ENCODE data around the gene PES1. TPM values are rescaled to one million over a fixed set of nuclear protein-coding genes. Genes with fewer than 3 reads are reported as not detected.
"Not testable (repeated sequence)": the region's sequence is repeated elsewhere in the genome, so short reads cannot be mapped to it uniquely, and the experiment has no call there.

PES1 gene
- total RNA-seq, 6 donors from 2014 or later: 27.2 to 66.9 (median 56.9) TPM

- H3K27ac ChIP-seq: no peak overlapping the region
- no peaks in the 10 kb centered on the region for H3K27me3 ChIP-seq
- H3K4me3 ChIP-seq: no peak overlapping the region
- TF ChIP-seq POLR2AphosphoS5 (IDR thresholded peaks at IDR 0.05): no peak
- TF ChIP-seq EP300 (IDR thresholded peaks at IDR 0.05): no peak
- no peak for TF ChIP-seq POLR2A (IDR thresholded peaks at IDR 0.05)
- ATAC-seq (ENCODE audit: low FRiP score in 2 of 2): no peak
- no peaks in the 10 kb centered on the region for H3K9me3 ChIP-seq
- H3K4me1 ChIP-seq: no peaks in the 10 kb centered on the region
- no peak for DNase-seq
- 66 to 71% methylated on average over 4 of the region's 4 CpGs for WGBS, 2 donors
- H3K36me3 ChIP-seq: peaks cover 0 to 12% (median 6%) of the 10 kb centered on the region in 4 donors
Measured at GRCh38 chr22:30628491-30628890, 36.8 kb upstream of the PES1 start.

DNA sequence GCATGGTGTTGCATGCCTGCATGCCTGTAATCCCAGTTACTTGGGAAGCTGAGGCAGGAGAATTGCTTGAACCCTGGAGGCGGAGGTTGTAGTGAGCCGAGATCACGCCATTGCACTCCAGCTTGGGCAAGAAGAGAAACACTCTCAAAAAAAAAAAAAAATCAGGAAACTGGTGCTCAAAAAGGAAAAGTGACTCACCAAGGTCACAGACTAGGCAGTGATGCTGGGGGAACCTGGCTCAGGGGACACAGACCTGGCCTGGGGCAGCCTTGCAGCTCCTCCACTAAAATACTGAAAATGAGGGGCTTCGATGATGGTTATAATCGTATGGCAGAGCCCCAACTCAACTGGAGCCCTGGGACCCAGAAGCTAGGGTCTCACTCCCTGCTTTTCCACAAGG, 35.8 kb upstream of the PES1 start:
- Histone ChIP-seq H3K4me1 (no peaks in the 10 kb centered on the region), H3K9me3 (no peaks in the 10 kb centered on the region), H3K27me3 (no peaks in the 10 kb centered on the region), H3K36me3 (peaks cover 0 to 22% (median 12%) of the 10 kb centered on the region in 4 donors), H3K27ac (no peak overlapping the region), H3K4me3 (no peak overlapping the region)
- no peak for ATAC-seq (ENCODE audit: low FRiP score in 2 of 2)
- TF ChIP-seq EP300 (IDR thresholded peaks at IDR 0.05): no peak
- TF ChIP-seq POLR2A (IDR thresholded peaks at IDR 0.05): no peak
- TF ChIP-seq POLR2AphosphoS5 (IDR thresholded peaks at IDR 0.05): no peak
- TF ChIP-seq, protein P1, sequence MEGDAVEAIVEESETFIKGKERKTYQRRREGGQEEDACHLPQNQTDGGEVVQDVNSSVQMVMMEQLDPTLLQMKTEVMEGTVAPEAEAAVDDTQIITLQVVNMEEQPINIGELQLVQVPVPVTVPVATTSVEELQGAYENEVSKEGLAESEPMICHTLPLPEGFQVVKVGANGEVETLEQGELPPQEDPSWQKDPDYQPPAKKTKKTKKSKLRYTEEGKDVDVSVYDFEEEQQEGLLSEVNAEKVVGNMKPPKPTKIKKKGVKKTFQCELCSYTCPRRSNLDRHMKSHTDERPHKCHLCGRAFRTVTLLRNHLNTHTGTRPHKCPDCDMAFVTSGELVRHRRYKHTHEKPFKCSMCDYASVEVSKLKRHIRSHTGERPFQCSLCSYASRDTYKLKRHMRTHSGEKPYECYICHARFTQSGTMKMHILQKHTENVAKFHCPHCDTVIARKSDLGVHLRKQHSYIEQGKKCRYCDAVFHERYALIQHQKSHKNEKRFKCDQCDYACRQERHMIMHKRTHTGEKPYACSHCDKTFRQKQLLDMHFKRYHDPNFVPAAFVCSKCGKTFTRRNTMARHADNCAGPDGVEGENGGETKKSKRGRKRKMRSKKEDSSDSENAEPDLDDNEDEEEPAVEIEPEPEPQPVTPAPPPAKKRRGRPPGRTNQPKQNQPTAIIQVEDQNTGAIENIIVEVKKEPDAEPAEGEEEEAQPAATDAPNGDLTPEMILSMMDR (IDR thresholded peaks at IDR 0.05): no peak
- no peak for DNase-seq
- 92 to 96% methylated on average over 5 of the region's 5 CpGs for WGBS, 2 donors

DNA sequence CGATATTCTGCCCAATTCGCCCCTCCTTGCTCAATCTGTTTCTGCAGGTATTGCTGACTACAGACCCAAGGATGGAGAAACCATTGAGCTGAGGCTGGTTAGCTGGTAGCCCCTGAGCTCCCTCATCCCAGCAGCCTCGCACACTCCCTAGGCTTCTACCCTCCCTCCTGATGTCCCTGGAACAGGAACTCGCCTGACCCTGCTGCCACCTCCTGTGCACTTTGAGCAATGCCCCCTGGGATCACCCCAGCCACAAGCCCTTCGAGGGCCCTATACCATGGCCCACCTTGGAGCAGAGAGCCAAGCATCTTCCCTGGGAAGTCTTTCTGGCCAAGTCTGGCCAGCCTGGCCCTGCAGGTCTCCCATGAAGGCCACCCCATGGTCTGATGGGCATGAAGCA, 34.7 kb upstream of the PES1 start:
- no peaks in the 10 kb centered on the region for H3K9me3 ChIP-seq
- peaks cover 0 to 31% (median 15%) of the 10 kb centered on the region in 4 donors for H3K36me3 ChIP-seq
- WGBS, 2 donors: 87 to 90% methylated on average over 2 to 5 of the region's 5 CpGs
- TF ChIP-seq POLR2AphosphoS5 (IDR thresholded peaks at IDR 0.05): no peak
- no peak overlapping the region for H3K4me3 ChIP-seq
- H3K27ac ChIP-seq: no peak overlapping the region
- ATAC-seq (ENCODE audit: low FRiP score in 2 of 2) (peak in 1 of 2 donors; percentile 36), DNase-seq (no peak)
- H3K4me1 ChIP-seq: no peaks in the 10 kb centered on the region
- no peaks in the 10 kb centered on the region for H3K27me3 ChIP-seq

DNA sequence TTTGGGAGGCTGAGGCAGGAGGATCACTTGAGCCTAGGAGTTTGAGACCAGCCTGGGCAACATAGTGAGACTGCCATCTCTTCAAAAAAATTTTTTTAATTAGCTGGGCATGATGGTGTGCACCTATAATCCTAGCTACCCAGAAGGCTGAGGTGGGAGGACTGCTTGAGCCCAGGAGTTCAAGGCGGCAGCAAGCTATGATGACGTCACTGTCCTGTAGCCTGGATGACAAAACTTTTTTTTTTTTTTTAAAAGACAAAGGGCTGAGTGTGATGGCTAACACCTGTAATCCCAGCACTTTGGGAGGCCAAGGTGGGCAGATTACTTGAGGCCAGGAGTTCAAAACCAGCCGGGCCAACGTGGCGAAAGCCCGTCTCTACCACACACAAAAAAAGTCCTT, 28.2 kb upstream of the PES1 start:
- DNase-seq; ATAC-seq (ENCODE audit: low FRiP score in 2 of 2); H3K4me3 ChIP-seq; H3K4me1 ChIP-seq; H3K9me3 ChIP-seq; H3K27me3 ChIP-seq; H3K27ac ChIP-seq: not testable (repeated sequence)
- peaks cover 3 to 65% (median 32%) of the 10 kb centered on the region in 4 donors for H3K36me3 ChIP-seq
- 95% methylated on average over 6 of the region's 6 CpGs for WGBS, 2 donors

GRCh38 chr22:30617819-30618218, 26.1 kb upstream of the PES1 start:
- peaks cover 3 to 69% (median 38%) of the 10 kb centered on the region in 4 donors for H3K36me3 ChIP-seq
- no peak for DNase-seq
- no peak for ATAC-seq (ENCODE audit: low FRiP score in 2 of 2)
- no peak overlapping the region for H3K27ac ChIP-seq
- no peak for TF ChIP-seq POLR2AphosphoS5 (IDR thresholded peaks at IDR 0.05)
- TF ChIP-seq, protein P1 (IDR thresholded peaks at IDR 0.05): no peak
- TF ChIP-seq EP300 (IDR thresholded peaks at IDR 0.05): no peak
- no peak for TF ChIP-seq POLR2A (IDR thresholded peaks at IDR 0.05)
- WGBS, 2 donors: 86 to 88% methylated on average over 6 of the region's 6 CpGs
- no peaks in the 10 kb centered on the region for H3K27me3 ChIP-seq
- no peak overlapping the region for H3K4me3 ChIP-seq
- H3K9me3 ChIP-seq: no peaks in the 10 kb centered on the region
- no peaks in the 10 kb centered on the region for H3K4me1 ChIP-seq

- Histone ChIP-seq H3K4me3 (no peak overlapping the region), H3K27me3 (no peaks in the 10 kb centered on the region), H3K9me3 (no peaks in the 10 kb centered on the region), H3K4me1 (peaks cover 0 to 3% (median 0%) of the 10 kb centered on the region in 4 donors), H3K27ac (peak overlapping the region in 1 of 4 donors; percentile 58), H3K36me3 (peaks cover 3 to 69% (median 39%) of the 10 kb centered on the region in 4 donors)
- WGBS, 2 donors: 78 to 85% methylated on average over 5 to 7 of the region's 7 CpGs
- TF ChIP-seq, protein P1 (IDR thresholded peaks at IDR 0.05): no peak
- TF ChIP-seq EP300 (IDR thresholded peaks at IDR 0.05): peak in 1 of 4 donors; percentile 61
- TF ChIP-seq POLR2AphosphoS5 (IDR thresholded peaks at IDR 0.05): peak in 1 of 2 donors; percentile 66
- peak in 1 of 4 donors; percentile 55 for TF ChIP-seq POLR2A (IDR thresholded peaks at IDR 0.05)
- ATAC-seq (ENCODE audit: low FRiP score in 2 of 2) (peak; percentile 5 to 43), DNase-seq (peak in 1 of 2 donors; percentile 43)
Measured at GRCh38 chr22:30615543-30615954, 23.8 kb upstream of the PES1 start.
